Vagina (tissue), 2 donors: ENCODE data around the gene TESMIN.

Experiments
- POLR2AphosphoS5 ChIP-seq, 2 donors: sonication (generic); formaldehyde crosslinking; IDR thresholded peaks; one replicate each; pipeline ENCODE4 v1.9.0; 2017; ENCODE audit warnings: antibody characterized with exemption in 2 of 2, mild to moderate bottlenecking in 2 of 2, low read depth in 1 of 2; ENCODE audit not compliant: insufficient read depth in 1 of 2
- TF ChIP-seq, protein P1 (sequence below), 3 experiments: fragments of 450-650 bp in 2 of 3; fragments of 200-600 bp in 1 of 3; sonication (generic) in 1 of 3; IDR thresholded peaks; one replicate each; pipeline ENCODE4 v1.5.1; 2017 to 2019; ENCODE audit warnings: antibody characterized with exemption in 3 of 3, mild to moderate bottlenecking in 2 of 3, moderate library complexity in 2 of 3

DNA sequence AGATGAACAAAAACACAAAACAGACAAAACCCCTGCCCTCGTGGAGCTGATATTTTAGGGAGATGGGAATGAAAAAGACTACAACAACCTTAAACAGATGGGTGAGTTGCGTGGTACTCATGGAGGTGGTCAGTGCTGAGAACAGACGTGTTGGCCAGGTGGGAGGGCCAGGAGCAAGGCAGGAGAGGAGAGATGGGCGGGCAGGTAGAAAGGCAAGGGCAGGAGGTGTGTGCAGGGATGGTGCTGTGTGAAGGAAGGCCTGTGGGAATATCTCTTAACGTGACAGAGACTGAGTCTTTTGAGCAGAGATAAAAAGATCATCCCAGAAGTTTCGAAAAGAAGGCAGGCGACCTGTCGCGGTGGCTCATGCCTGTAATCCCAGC is 59.9 kb downstream of the TESMIN start:
- TF ChIP-seq, protein P1, sequence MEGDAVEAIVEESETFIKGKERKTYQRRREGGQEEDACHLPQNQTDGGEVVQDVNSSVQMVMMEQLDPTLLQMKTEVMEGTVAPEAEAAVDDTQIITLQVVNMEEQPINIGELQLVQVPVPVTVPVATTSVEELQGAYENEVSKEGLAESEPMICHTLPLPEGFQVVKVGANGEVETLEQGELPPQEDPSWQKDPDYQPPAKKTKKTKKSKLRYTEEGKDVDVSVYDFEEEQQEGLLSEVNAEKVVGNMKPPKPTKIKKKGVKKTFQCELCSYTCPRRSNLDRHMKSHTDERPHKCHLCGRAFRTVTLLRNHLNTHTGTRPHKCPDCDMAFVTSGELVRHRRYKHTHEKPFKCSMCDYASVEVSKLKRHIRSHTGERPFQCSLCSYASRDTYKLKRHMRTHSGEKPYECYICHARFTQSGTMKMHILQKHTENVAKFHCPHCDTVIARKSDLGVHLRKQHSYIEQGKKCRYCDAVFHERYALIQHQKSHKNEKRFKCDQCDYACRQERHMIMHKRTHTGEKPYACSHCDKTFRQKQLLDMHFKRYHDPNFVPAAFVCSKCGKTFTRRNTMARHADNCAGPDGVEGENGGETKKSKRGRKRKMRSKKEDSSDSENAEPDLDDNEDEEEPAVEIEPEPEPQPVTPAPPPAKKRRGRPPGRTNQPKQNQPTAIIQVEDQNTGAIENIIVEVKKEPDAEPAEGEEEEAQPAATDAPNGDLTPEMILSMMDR (IDR thresholded peaks at IDR 0.05) = no peak
- TF ChIP-seq POLR2AphosphoS5 (IDR thresholded peaks at IDR 0.05; ENCODE audit: insufficient read depth in 1 of 2, low read depth in 1 of 2) = no peak
